Adipocyte (in vitro differentiated cells): ENCODE results near the gene UFD1.

Experiments used
- DNase-seq: peaks from one replicate; pipeline ENCODE4 v3.0.0-alpha.2; 2015; ENCODE audit warnings: low read depth
- H3K27me3 ChIP-seq: replicated peaks from 2 replicates; pipeline ENCODE4 v1.7.0; 2013; ENCODE audit warnings: mild to moderate bottlenecking, low read length, moderate library complexity; ENCODE audit not compliant: control insufficient read depth, insufficient read depth
- H3K36me3 ChIP-seq: 2 replicates; pipeline ENCODE4 v1.7.0; 2013; ENCODE audit warnings: low read length, mild to moderate bottlenecking, moderate library complexity; ENCODE audit not compliant: control insufficient read depth, insufficient read depth, severe bottlenecking
- H3K4me1 ChIP-seq: 2 replicates; pipeline ENCODE4 v1.7.0; 2013; ENCODE audit warnings: mild to moderate bottlenecking, low read length, moderate library complexity; ENCODE audit not compliant: control insufficient read depth, insufficient read depth
- H3K4me3 ChIP-seq: 2 replicates; pipeline ENCODE4 v1.7.0; 2013; ENCODE audit warnings: mild to moderate bottlenecking, low read length, moderate library complexity
- H3K9ac ChIP-seq: 2 replicates; pipeline ENCODE4 v1.7.0; 2013; ENCODE audit warnings: mild to moderate bottlenecking, low read length, moderate library complexity
- H3K9me3 ChIP-seq: 2 replicates; pipeline ENCODE4 v1.7.0; 2013; ENCODE audit warnings: mild to moderate bottlenecking, low read length, moderate library complexity; ENCODE audit not compliant: control insufficient read depth

The UFD1 gene, protein sequence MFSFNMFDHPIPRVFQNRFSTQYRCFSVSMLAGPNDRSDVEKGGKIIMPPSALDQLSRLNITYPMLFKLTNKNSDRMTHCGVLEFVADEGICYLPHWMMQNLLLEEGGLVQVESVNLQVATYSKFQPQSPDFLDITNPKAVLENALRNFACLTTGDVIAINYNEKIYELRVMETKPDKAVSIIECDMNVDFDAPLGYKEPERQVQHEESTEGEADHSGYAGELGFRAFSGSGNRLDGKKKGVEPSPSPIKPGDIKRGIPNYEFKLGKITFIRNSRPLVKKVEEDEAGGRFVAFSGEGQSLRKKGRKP

DNA sequence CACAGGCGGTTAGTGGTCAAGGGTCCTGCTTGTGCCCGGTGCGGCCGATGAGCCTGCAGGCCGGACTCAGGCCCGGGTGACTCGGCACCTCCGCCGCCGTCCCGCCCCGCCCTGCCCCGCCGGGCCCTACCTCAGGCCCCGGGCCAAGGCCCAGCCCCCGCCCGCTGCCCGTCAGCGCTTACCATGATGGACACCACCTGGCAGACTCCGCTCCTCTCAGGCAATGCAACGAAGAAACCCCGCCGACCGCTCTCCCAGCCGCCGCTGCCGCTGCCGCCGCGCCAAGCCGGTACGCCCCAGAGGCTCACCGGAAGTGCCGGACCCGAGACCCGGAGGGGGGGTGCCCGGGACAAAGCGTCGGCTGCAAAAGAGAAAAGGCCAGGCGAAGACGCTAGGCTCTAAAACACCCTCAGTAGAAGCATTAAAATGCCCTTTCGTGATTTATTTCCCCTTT is at the start of gene UFD1:
UFD1 (minus strand) TSS at position 293 of the 454 bp plus-strand sequence; CDS start at position 185, 108 bp downstream.
- Histone ChIP-seq H3K9me3 (no peaks in the 10 kb centered on the region), H3K9ac (peak within 1 kb of the TSS; percentile 96), H3K36me3 (peaks cover 13% of the 10 kb centered on the region), H3K4me3 (peak within 1 kb of the TSS; percentile 99), H3K4me1 (peaks cover 37% of the 10 kb centered on the region), H3K27me3 (no peaks in the 10 kb centered on the region)
- DNase-seq, result peak; percentile 93

DNA sequence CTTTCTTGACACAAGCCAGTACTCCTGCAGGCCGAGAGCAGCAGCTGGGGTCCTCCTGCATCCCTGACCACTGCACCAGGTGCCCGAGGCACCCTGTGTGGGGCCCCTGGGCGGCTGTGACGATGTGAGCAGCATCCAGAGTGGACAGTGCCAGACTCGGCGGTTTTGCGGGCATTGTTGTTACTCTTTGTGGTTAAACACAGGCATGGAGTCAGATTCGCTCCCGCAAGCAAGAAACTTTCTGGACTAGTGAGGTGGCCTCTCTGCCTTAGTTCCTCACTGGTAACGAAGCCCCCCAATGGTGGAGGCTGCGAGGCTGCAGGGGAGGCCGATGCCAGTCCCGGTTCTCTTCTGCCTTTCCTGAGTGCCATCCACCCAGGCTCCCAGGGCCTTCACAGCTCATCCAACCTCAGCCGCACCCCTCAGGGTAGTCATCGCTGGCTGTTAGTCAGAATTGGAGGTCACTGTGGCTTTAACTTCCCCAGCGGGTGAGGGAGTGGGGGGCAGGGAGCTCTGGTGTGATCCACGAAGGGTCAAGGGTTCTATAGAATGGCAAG is 48.9 kb upstream of the UFD1 start:
- H3K4me3 ChIP-seq, result no peak overlapping the region
- H3K4me1 ChIP-seq, result peaks cover 7% of the 10 kb centered on the region
- peaks cover 29% of the 10 kb centered on the region for H3K27me3 ChIP-seq
- no peak for DNase-seq
- H3K36me3 ChIP-seq, result no peaks in the 10 kb centered on the region
- H3K9me3 ChIP-seq, result no peaks in the 10 kb centered on the region
- no peak overlapping the region for H3K9ac ChIP-seq

DNA sequence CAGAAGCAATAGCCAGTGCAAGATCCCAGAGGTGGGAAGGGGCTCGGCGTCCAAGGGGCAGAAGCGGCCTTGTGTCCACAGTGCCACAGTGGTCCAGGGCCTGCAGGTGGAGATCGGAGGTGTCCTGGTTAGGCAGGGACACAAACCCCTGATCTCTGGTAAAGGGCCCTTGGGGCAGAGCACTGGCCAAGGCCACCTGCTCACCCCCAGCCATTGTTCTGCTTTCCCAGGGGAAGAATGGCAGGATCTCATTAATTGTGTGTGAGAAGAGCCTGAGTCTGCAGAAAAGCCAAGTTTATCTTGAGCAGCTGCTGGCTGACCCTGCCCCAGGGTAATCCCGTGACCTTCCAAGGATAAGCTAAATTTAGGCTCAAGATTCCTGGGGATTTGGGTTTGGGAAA is 48.3 kb upstream of the UFD1 start:
- peaks cover 35% of the 10 kb centered on the region for H3K27me3 ChIP-seq
- no peak for DNase-seq
- H3K4me1 ChIP-seq, result peaks cover 7% of the 10 kb centered on the region
- H3K9ac ChIP-seq, result no peak overlapping the region
- H3K9me3 ChIP-seq, result no peaks in the 10 kb centered on the region
- no peak overlapping the region for H3K4me3 ChIP-seq
- no peaks in the 10 kb centered on the region for H3K36me3 ChIP-seq

DNA sequence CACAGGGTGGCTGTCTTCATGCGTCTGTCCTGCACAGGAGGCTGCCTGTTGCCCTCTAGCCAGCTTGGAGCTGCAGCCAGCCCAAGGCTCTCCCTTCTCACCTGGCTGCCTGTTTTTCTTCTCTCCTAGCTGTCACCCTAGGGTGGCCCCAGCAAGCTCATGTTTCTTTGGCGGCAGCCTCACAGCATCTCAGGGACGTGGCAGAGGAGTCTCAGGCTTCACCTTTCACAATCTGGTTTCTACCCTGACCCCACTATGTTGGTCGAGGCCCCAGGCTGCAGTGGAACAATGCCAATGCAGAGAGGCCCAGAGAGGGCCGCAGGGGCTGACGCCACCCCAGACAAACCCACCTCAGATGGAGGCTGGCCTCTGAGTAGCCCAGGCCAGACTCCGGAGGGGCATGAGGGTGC is 47.7 kb upstream of the UFD1 start:
- Histone ChIP-seq H3K9ac (no peak overlapping the region), H3K9me3 (no peaks in the 10 kb centered on the region), H3K36me3 (no peaks in the 10 kb centered on the region), H3K27me3 (peaks cover 38% of the 10 kb centered on the region), H3K4me1 (peaks cover 7% of the 10 kb centered on the region), H3K4me3 (no peak overlapping the region)
- no peak for DNase-seq

DNA sequence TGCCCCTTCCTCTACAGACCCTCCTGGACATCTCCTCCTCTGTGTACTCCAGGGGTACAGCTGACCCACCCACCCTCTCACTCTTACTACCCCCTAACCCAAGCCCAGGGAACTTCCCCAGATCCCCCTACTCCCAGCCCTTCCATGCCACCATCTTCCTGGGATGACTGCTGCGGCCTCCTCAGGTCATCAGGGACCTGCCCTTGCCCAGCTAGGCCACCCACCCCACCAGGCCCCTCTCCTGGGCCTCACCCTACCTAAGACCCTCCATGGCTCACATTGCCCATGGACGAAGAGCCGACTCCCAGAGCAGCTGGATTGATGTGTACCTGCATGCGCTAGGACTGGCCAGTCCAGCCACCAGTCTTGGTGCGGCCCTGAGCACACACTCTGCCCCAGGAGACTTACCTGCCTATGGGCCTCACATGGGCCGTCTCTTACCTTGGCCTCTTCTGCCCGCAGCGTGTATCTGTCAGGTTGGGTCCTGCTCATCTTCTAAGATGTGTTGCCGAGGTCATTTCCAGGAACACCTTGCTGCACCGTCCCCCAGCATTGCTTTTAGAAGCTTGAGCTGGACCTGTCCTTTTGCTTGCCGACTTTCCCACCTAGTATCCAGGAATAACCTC is 47.2 kb upstream of the UFD1 start:
- Histone ChIP-seq H3K4me1 (peaks cover 7% of the 10 kb centered on the region), H3K27me3 (peaks cover 38% of the 10 kb centered on the region), H3K9me3 (no peaks in the 10 kb centered on the region), H3K4me3 (no peak overlapping the region), H3K36me3 (no peaks in the 10 kb centered on the region), H3K9ac (no peak overlapping the region)
- DNase-seq, result no peak

DNA sequence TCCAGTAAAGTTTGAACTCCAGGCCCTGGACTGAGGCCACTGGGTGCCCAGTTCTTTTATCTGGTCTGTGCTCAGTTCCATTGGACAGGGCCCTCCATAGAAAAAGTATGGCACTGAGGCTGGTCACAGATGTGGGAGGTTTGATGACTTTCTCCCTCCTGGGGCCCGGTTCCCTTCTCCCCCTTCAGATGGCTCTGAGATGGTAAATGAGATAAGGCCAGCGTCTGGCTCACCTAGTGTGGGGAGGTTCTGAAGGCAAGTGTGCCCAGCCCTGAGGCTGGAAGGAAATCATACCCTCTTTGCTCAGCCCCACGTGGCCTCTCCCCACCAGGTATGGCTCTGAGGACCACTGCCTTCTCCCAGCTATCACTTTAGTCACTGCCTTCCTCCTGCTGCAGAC is 46.7 kb upstream of the UFD1 start:
- Histone ChIP-seq H3K9me3 (no peaks in the 10 kb centered on the region), H3K27me3 (peaks cover 33% of the 10 kb centered on the region), H3K36me3 (no peaks in the 10 kb centered on the region), H3K4me1 (peaks cover 7% of the 10 kb centered on the region), H3K4me3 (no peak overlapping the region), H3K9ac (no peak overlapping the region)
- no peak for DNase-seq

DNA sequence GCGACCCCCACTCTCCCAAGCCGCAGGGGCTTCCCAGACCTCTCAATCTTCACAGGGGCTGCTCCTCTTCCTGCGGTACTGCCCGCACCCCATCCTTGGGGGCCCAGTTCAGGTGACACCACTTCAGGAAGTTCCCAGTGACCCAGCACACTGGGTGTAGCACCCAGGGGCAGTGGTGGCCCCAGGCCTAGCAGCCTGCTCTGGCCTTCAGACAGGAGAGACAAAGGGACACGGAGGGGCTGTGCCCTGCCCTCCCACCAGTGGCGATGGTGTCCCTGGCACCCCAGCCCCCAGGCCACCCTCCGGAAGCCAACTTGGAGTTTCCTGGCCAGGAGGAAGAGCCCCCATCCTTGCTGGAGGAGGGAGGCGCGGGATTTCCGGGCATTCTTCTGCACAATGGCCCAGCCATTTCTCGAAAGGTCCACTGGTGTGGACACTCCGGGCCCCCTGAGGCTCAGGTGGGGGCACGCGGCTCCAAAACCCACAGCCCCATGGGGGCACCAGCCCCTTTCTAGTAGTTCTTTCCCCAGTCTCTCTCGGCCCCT is 46.2 kb upstream of the UFD1 start:
- no peaks in the 10 kb centered on the region for H3K36me3 ChIP-seq
- no peaks in the 10 kb centered on the region for H3K9me3 ChIP-seq
- no peak overlapping the region for H3K4me3 ChIP-seq
- H3K27me3 ChIP-seq, result peaks cover 29% of the 10 kb centered on the region
- no peak for DNase-seq
- peaks cover 7% of the 10 kb centered on the region for H3K4me1 ChIP-seq
- no peak overlapping the region for H3K9ac ChIP-seq

DNA sequence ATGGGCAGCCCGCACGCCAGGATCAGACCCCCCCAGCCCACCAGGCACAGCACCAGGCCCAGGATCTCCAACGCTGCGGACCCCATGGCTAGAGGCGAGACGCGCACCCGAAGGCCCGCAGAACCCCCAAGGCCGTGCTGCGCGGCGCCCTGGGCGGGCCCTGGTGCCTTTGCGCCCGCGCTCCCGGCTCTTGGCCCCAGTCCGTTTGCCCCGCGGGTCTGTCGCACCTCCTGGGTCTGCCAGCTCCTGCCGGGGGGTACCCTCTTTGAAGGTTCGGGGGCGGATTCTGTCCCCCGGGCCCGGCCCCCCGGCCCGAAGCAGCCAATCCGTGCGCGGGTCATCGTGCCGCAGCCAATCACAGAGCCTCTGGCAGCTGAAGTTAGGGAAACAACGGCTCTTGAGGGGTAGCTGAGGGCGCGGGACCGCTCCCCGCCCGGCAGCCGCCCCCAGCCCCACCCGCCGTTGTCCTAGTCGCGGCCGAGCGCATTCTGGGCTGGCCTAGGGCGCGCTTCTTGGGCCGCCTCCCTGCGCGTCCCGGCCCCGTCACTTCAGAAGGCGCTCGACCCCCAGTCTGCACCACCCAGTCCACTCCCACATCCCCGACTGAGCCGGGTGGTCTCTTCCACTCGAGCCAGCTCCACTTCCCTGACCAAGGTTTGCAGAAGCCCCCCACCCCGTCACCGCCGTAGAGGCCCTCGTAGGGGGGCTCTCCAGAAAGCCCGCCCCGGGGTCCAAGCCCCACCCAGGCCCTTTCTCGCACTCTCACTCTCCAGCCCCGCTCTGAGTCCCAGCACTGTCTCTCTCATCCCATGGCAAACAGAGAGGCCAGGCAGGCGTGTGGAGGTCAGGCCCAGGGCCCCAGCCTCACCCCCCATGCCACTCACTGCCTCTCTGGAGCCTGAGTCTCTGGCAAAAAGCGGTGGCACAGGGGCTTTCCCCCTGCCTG is 45.5 kb upstream of the UFD1 start, which contains the start of gene CLDN5:
CLDN5 (minus strand) TSS at position 241 of the 946 bp plus-strand sequence; CDS start at position 86, 155 bp downstream.
- no peak within 1 kb of the TSS for H3K9ac ChIP-seq
- peaks cover 7% of the 10 kb centered on the region for H3K4me1 ChIP-seq
- DNase-seq, result peak; percentile 23
- peak within 1 kb of the TSS; percentile 44 for H3K4me3 ChIP-seq
- no peaks in the 10 kb centered on the region for H3K9me3 ChIP-seq
- H3K27me3 ChIP-seq, result peaks cover 29% of the 10 kb centered on the region
- H3K36me3 ChIP-seq, result no peaks in the 10 kb centered on the region

DNA sequence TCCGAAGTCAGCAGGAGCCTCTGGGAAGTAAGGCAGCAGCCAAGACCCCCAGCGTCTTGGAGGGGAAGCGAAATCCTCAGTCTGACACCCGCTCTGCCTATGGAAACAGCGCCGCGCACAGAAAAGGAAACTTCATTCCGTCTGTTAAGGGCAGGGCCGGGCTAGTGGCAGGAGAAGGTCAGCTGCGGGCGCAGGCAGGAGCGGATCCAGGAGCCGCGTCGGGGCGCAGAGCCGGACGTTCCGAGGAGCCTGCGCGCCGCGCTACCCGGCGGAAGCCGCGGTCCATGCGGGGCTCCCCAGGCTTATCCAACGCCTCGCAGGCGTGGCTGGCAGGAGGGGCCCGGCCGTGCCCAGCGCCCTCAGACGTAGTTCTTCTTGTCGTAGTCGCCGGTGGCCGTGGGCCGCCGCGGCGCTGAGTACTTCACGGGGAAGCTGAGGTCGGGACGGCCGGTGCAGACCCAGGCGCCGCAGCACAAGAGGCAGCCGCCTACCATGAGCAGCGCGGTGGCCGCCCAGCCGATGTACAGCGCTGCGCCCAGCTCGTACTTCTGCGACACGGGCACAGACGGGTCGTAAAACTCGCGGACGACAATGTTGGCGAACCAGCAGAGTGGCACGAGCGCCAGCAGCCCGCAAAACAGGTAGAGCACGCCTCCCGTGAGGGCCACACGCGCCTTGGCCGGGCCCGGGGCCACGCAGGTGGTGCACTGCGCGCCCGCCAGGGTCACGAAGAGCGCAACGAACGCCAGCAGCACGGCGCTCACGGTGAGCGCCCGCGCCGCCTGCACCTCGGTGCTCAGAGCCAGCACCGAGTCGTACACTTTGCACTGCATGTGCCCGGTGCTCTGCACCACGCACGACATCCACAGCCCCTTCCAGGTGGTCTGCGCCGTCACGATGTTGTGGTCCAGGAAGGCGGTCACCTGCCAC is 44.5 kb upstream of the UFD1 start:
- peak; percentile 32 for DNase-seq

DNA sequence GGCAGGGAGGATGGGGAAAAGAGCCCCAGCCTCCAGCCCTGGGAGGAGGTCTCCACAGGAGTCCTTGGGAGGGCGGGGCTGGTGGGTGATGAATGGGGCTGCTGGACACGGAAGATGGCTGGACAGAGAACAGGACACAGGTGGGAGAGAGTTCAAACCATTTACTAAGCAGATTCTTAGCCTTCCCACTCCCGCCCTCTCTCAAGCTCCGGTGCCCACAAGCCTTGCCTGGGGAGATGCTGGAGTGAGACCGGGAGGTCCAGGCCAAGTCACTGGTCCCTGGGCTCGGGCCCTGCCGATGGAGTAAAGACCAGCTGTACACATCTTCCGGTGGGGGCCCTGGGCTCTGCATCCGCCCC is 43.9 kb upstream of the UFD1 start:
- no peaks in the 10 kb centered on the region for H3K9me3 ChIP-seq
- H3K36me3 ChIP-seq, result no peaks in the 10 kb centered on the region
- H3K9ac ChIP-seq, result no peak overlapping the region
- peak overlapping the region; percentile 44 for H3K4me3 ChIP-seq
- no peak for DNase-seq
- H3K4me1 ChIP-seq, result peaks cover 7% of the 10 kb centered on the region
- H3K27me3 ChIP-seq, result peaks cover 29% of the 10 kb centered on the region

More for the DNA sequence above, 44.5 kb upstream of the UFD1 start:
- Histone ChIP-seq H3K4me3 (peak overlapping the region; percentile 44), H3K9me3 (no peaks in the 10 kb centered on the region), H3K4me1 (peaks cover 7% of the 10 kb centered on the region), H3K36me3 (no peaks in the 10 kb centered on the region), H3K27me3 (peaks cover 29% of the 10 kb centered on the region), H3K9ac (no peak overlapping the region)
